ENCODE measurements around the gene ATP11C.
"Not testable (repeated sequence)": the region's sequence is repeated elsewhere in the genome, so short reads cannot be mapped to it uniquely, and the experiment has no call there.

ATP11C gene

GRCh38 chrX:139851730-139852129 lies 81.1 kb downstream of the ATP11C start:
- no peak for DNase-seq

GRCh38 chrX:139850968-139851367 lies 81.9 kb downstream of the ATP11C start:
- DNase-seq = no peak

- no peak for DNase-seq
These were observed 88.0 kb downstream of the ATP11C start for GRCh38 chrX:139844884-139845283.

- no peak for DNase-seq
These were observed 88.7 kb downstream of the ATP11C start for GRCh38 chrX:139844163-139844562.

GRCh38 chrX:139842326-139843185 lies 90.3 kb downstream of the ATP11C start:
- DNase-seq = no peak

GRCh38 chrX:139836335-139836734 lies 96.5 kb downstream of the ATP11C start:
- not testable (repeated sequence) for DNase-seq

- no peak for DNase-seq
These were observed 98.0 kb downstream of the ATP11C start for GRCh38 chrX:139834879-139835278.

- no peak for DNase-seq
These were observed 100.0 kb downstream of the ATP11C start for GRCh38 chrX:139832718-139833309.

GRCh38 chrX:139831675-139832456 lies 101.0 kb downstream of the ATP11C start:
- DNase-seq = peak in 1 of 2 experiments; percentile 28

GRCh38 chrX:139831017-139831416 lies 101.8 kb downstream of the ATP11C start:
- no peak for DNase-seq

- DNase-seq = no peak
These were observed 104.0 kb downstream of the ATP11C start for GRCh38 chrX:139828830-139829229.

- DNase-seq = no peak
These were observed 104.8 kb downstream of the ATP11C start for GRCh38 chrX:139828033-139828432.

- DNase-seq = no peak
These were observed 106.5 kb downstream of the ATP11C start for GRCh38 chrX:139826065-139827044.

GRCh38 chrX:139825618-139826017 lies 107.2 kb downstream of the ATP11C start:
- no peak for DNase-seq

GRCh38 chrX:139823806-139824205 lies 109.0 kb downstream of the ATP11C start:
- no peak for DNase-seq

- DNase-seq = no peak
These were observed 112.4 kb downstream of the ATP11C start for GRCh38 chrX:139820358-139820984.

- DNase-seq = no peak
These were observed 116.6 kb downstream of the ATP11C start for GRCh38 chrX:139816204-139816603.

GRCh38 chrX:139815771-139816170 lies 117.1 kb downstream of the ATP11C start:
- no peak for DNase-seq

GRCh38 chrX:139811942-139812629 lies 120.8 kb downstream of the ATP11C start:
- DNase-seq = no peak

- DNase-seq = no peak
These were observed 128.4 kb downstream of the ATP11C start for GRCh38 chrX:139804482-139804881.

GRCh38 chrX:139803224-139803623 lies 129.6 kb downstream of the ATP11C start:
- DNase-seq = no peak
